GM11168 (cell line): ENCODE results near the gene TMEM132A.

Source experiments
- in situ Hi-C: fragments of 300-500 bp; cut with MboI; formaldehyde crosslinking; loops from one replicate; pipeline ENCODE4 v1.12.0; 2022; ENCODE audit warnings: low sequenced_read_pairs; ENCODE audit not compliant: unreplicated experiment

The TMEM132A gene

GRCh38 chr11:60921259-60921658 lies 3.0 kb upstream of the TMEM132A start:
- in situ Hi-C loops: no loop called here

GRCh38 chr11:60921777-60922335 lies 2.4 kb upstream of the TMEM132A start:
- in situ Hi-C loops: no loop called here

GRCh38 chr11:60922906-60923305 lies 1.4 kb upstream of the TMEM132A start:
- in situ Hi-C loops: no loop called here

- in situ Hi-C loops: no loop called here
Measured at GRCh38 chr11:60923326-60923725, 934 bp upstream of the TMEM132A start.

GRCh38 chr11:60923800-60924109 lies 505 bp upstream of the TMEM132A start:
- in situ Hi-C loops: no loop called here

DNA sequence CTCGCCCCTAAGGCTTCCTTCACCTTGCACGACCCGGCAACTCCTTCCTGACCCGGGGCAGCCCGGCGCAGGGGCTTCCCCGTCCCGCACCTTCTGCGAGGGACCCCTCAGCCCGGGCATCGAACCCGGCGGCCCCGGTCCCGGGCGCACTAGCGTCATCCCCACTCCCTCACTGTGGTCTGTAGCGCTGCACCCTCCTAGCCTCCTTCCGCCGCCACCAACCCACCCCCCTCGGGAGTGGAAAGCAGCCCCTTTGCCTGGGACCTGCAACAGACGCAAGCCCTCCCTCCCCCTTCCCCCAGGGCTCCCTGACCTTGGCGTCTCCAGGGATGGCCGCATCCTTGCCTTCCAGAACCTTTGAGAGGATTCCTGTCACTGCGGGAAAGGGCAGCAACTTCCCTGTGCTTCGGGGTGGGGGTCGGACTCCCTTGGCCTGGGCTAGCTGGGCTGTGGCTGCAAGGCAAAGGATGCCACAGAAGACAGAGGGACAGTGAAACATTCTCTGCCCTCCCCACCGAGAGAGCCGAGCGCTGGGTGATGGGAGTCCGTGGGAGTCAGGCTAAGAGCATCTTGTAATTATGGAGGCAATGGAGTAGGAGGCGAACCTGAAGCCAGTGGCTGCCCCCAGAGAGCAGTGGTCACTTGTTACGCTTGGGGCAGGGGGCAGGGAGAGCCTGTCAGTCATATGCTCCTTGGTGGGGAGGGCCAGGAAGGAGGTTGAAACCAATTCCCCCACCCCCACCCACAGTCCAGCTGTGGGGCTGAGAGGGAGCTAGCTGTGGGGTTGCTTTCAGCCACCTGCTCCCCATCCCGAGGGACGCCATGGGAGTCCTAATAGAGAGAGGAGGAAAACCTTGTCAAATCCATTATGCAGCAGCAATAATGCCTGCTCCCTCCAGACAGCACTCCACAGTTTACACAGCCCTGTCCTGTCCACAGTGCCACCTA lies 920 bp downstream of the TMEM132A start:
- in situ Hi-C loops: no loop called here

GRCh38 chr11:60925868-60926267 lies 1.6 kb downstream of the TMEM132A start:
- in situ Hi-C loops: no loop called here

GRCh38 chr11:60926500-60926899 lies 2.2 kb downstream of the TMEM132A start:
- in situ Hi-C loops: no loop called here

GRCh38 chr11:60927061-60927592 lies 2.9 kb downstream of the TMEM132A start:
- in situ Hi-C loops: no loop called here

GRCh38 chr11:60927600-60927999 lies 3.3 kb downstream of the TMEM132A start:
- in situ Hi-C loops: no loop called here

GRCh38 chr11:60928563-60929001 lies 4.3 kb downstream of the TMEM132A start:
- in situ Hi-C loops: no loop called here

GRCh38 chr11:60929764-60930163 lies 5.5 kb downstream of the TMEM132A start:
- in situ Hi-C loops: no loop called here

- in situ Hi-C loops: no loop called here
Measured at GRCh38 chr11:60930394-60930793, 6.1 kb downstream of the TMEM132A start.

GRCh38 chr11:60931917-60932316 lies 7.7 kb downstream of the TMEM132A start:
- in situ Hi-C loops: no loop called here

- in situ Hi-C loops: no loop called here
Measured at GRCh38 chr11:60932605-60933356, 8.5 kb downstream of the TMEM132A start.

DNA sequence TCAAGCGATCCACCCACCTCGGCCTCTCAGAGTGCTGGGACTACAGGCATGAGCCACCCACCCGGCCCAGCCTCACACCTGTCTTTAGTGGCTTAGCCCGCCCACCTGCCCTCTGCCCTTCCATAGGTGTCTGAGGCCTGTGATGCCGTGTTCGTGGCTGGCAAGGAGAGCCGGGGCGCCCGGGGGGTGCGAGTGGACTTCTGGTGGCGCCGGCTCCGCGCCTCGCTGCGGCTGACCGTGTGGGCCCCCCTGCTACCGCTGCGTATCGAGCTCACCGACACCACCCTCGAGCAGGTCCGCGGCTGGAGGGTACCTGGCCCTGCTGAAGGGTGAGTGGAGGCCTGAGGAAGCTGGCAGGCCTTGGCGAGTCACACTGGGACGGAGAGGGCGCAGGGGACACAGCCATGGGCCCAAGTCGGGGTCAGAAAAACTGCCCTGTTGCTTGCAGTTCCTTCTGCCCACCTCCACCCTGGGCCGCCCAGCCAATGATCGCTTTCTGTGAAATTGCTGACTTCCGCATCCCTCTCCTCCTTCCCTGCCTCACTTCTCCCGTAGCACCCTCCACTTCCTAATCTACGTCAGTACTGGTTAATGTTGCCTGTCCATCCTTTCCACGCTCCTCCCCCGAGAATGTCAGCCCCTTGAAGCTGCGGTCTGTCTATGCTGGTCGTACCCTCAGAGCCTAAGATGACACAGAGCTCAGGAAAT lies 9.3 kb downstream of the TMEM132A start:
- in situ Hi-C loops: no loop called here

DNA sequence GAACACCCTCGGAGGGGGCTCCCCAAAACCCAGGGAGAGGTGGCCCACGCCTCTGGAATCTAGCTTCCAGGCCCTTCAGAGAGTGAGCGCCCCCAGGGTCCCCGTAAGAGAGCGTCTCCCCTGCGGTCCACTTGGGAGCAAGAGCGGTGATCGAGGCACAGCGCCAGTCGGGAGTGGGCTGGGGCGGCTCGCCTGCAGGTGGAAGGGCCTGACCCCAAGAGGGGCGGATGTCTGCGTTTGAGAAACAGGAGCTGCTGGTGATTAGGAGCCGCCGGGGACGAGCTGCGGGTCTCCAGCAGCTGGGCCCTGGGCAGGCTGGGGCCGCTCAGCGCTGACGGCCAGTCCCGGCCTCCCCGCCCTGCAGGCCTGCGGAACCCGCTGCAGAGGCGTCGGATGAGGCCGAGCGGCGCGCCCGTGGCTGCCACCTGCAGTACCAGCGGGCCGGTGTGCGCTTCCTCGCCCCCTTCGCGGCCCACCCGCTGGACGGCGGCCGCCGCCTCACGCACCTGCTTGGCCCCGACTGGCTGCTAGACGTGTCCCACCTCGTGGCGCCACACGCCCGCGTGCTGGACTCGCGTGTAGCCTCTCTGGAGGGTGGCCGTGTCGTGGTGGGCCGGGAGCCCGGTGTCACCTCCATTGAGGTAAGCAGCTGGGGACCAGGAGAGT lies 10.0 kb downstream of the TMEM132A start:
- in situ Hi-C loops: no loop called here

GRCh38 chr11:60934790-60935605 lies 10.7 kb downstream of the TMEM132A start:
- in situ Hi-C loops: no loop called here
